Activated T-cell treated with anti-CD3 and anti-CD28 coated beads for 1 hour (primary cell): ENCODE measurements around the gene SLC26A6.

Source experiments
- DNase-seq: peaks from one replicate; pipeline ENCODE4 v3.0.0-alpha.2; 2020; ENCODE audit warnings: low read depth

SLC26A6 gene

GRCh38 chr3:48635222-48636021 is at the start of gene SLC26A6:
Gene SLC26A6, minus strand, starts transcription at chr3:48635461. Its CDS starts 68 bp downstream, at chr3:48635393.
- DNase-seq = peak; percentile 93

- no peak for DNase-seq
These were observed 49.4 kb upstream of the SLC26A6 start for GRCh38 chr3:48684480-48685143.

- no peak for DNase-seq
These were observed 48.7 kb upstream of the SLC26A6 start for GRCh38 chr3:48684054-48684349.

- DNase-seq = no peak
These were observed 47.5 kb upstream of the SLC26A6 start for GRCh38 chr3:48682786-48683185.

GRCh38 chr3:48681974-48682610 is 46.8 kb upstream of the SLC26A6 start:
- no peak for DNase-seq

- DNase-seq = no peak
These were observed 46.2 kb upstream of the SLC26A6 start for GRCh38 chr3:48681541-48681880.

GRCh38 chr3:48680811-48681540 is 45.7 kb upstream of the SLC26A6 start:
- DNase-seq = no peak

GRCh38 chr3:48679411-48680391 is 44.4 kb upstream of the SLC26A6 start:
- no peak for DNase-seq

- no peak for DNase-seq
These were observed 43.5 kb upstream of the SLC26A6 start for GRCh38 chr3:48678566-48679380.

GRCh38 chr3:48678056-48678455 is 42.8 kb upstream of the SLC26A6 start:
- DNase-seq = no peak

GRCh38 chr3:48674505-48674904 is 39.2 kb upstream of the SLC26A6 start:
- DNase-seq = no peak

- no peak for DNase-seq
These were observed 37.3 kb upstream of the SLC26A6 start for GRCh38 chr3:48672522-48672921.

- DNase-seq = no peak
These were observed 29.7 kb upstream of the SLC26A6 start for GRCh38 chr3:48664929-48665328.

- DNase-seq = no peak
These were observed 29.0 kb upstream of the SLC26A6 start for GRCh38 chr3:48664313-48664644.

- DNase-seq = peak; percentile 71
These were observed 28.4 kb upstream of the SLC26A6 start for GRCh38 chr3:48663489-48664312.

GRCh38 chr3:48662753-48663488 is 27.7 kb upstream of the SLC26A6 start, which contains the start of gene CELSR3:
Gene CELSR3, minus strand, starts transcription at chr3:48662886. Its CDS starts 252 bp downstream, at chr3:48662634.
- DNase-seq = peak; percentile 27

- DNase-seq = no peak
These were observed 27.0 kb upstream of the SLC26A6 start for GRCh38 chr3:48662145-48662752.

GRCh38 chr3:48661501-48662144 is 26.4 kb upstream of the SLC26A6 start:
- DNase-seq = peak; percentile 65
